Stimulated activated naive CD8-positive, alpha-beta T cell treated with anti-CD3 and anti-CD28 coated beads, Interleukin-15, amount 100 ng/mL, for 72 hours (primary cell): ENCODE results near the gene TOM1.
A peak's percentile ranks its signal among the peaks of the same experiment; 100 is the strongest.
"Not testable (repeated sequence)": the region's sequence is repeated elsewhere in the genome, so short reads cannot be mapped to it uniquely, and the experiment has no call there.

ENCODE experiments used
- ATAC-seq: fragments of 150-1000 bp; cut with Tn5 transposase; 2 replicates; pipeline ENCODE4 v1.10.0; 2021; ENCODE audit warnings: mild to moderate bottlenecking, moderate library complexity
- DNase-seq, 2 donors: peaks; one replicate each; pipeline ENCODE4 v3.0.0; 2021 to 2022
- H3K27ac Mint-ChIP-seq, 2 donors: one replicate each; pipeline ENCODE4 v1.8.0; 2022; ENCODE audit warnings: mild to moderate bottlenecking in 2 of 2, mixed read lengths in 2 of 2, moderate library complexity in 2 of 2
- H3K27me3 Mint-ChIP-seq: one replicate; pipeline ENCODE4 v1.8.0; 2022; ENCODE audit warnings: mixed read lengths
- H3K4me1 Mint-ChIP-seq: one replicate; pipeline ENCODE4 v1.8.0; 2022; ENCODE audit warnings: mild to moderate bottlenecking, mixed read lengths
- H3K4me3 Mint-ChIP-seq, 2 donors: one replicate each; pipeline ENCODE4 v1.8.0; 2022; ENCODE audit warnings: mild to moderate bottlenecking in 2 of 2, mixed read lengths in 2 of 2, moderate library complexity in 1 of 2
- H3K9me3 Mint-ChIP-seq, 2 donors: one replicate each; pipeline ENCODE4 v1.8.0; 2022; ENCODE audit warnings: mixed read lengths in 2 of 2

Gene TOM1

GRCh38 chr22:35359380-35360065, 59.8 kb downstream of the TOM1 start:
- ATAC-seq (no peak), DNase-seq (no peak)
- peaks cover 34% of the 10 kb centered on the region for H3K27me3 Mint-ChIP-seq
- no peak overlapping the region for H3K4me3 Mint-ChIP-seq
- H3K9me3 Mint-ChIP-seq, result no peaks in the 10 kb centered on the region
- peak overlapping the region in 1 of 2 donors; percentile 61 for H3K27ac Mint-ChIP-seq
- no peaks in the 10 kb centered on the region for H3K4me1 Mint-ChIP-seq

GRCh38 chr22:35361001-35361558, 61.4 kb downstream of the TOM1 start:
- Mint-ChIP-seq H3K27me3 (peaks cover 31% of the 10 kb centered on the region), H3K27ac (no peak overlapping the region), H3K9me3 (no peaks in the 10 kb centered on the region), H3K4me3 (no peak overlapping the region), H3K4me1 (no peaks in the 10 kb centered on the region)
- ATAC-seq, result no peak
- no peak for DNase-seq

- no peaks in the 10 kb centered on the region for H3K9me3 Mint-ChIP-seq
- no peaks in the 10 kb centered on the region for H3K4me1 Mint-ChIP-seq
- no peak for DNase-seq
- peaks cover 51% of the 10 kb centered on the region for H3K27me3 Mint-ChIP-seq
- ATAC-seq, result no peak
- H3K27ac Mint-ChIP-seq, result no peak overlapping the region
- H3K4me3 Mint-ChIP-seq, result no peak overlapping the region
These were observed 63.9 kb downstream of the TOM1 start for GRCh38 chr22:35363566-35364086.

- not testable (repeated sequence) for H3K9me3 Mint-ChIP-seq, H3K27ac Mint-ChIP-seq, H3K4me1 Mint-ChIP-seq, H3K4me3 Mint-ChIP-seq, ATAC-seq, DNase-seq
- H3K27me3 Mint-ChIP-seq, result peaks cover 57% of the 10 kb centered on the region
These were observed 64.5 kb downstream of the TOM1 start for GRCh38 chr22:35364230-35364629.

GRCh38 chr22:35367331-35367886, 67.7 kb downstream of the TOM1 start:
- peaks cover 60% of the 10 kb centered on the region for H3K27me3 Mint-ChIP-seq
- H3K4me1 Mint-ChIP-seq, result peaks cover 6% of the 10 kb centered on the region
- H3K27ac Mint-ChIP-seq, result peak overlapping the region in 1 of 2 donors; percentile 75
- ATAC-seq, result no peak
- no peaks in the 10 kb centered on the region for H3K9me3 Mint-ChIP-seq
- no peak overlapping the region for H3K4me3 Mint-ChIP-seq
- DNase-seq, result no peak

GRCh38 chr22:35368386-35368785, 68.7 kb downstream of the TOM1 start:
- peaks cover 6% of the 10 kb centered on the region for H3K4me1 Mint-ChIP-seq
- H3K27me3 Mint-ChIP-seq, result peaks cover 59% of the 10 kb centered on the region
- H3K27ac Mint-ChIP-seq, result no peak overlapping the region

GRCh38 chr22:35369996-35370395, 70.3 kb downstream of the TOM1 start:
- Mint-ChIP-seq H3K4me3 (no peak overlapping the region), H3K27ac (no peak overlapping the region), H3K4me1 (peaks cover 6% of the 10 kb centered on the region), H3K9me3 (no peaks in the 10 kb centered on the region), H3K27me3 (peaks cover 59% of the 10 kb centered on the region)
- DNase-seq (no peak), ATAC-seq (no peak)

More at GRCh38 chr22:35368386-35368785, 68.7 kb downstream of the TOM1 start:
- ATAC-seq (no peak), DNase-seq (no peak)
- H3K9me3 Mint-ChIP-seq, result no peaks in the 10 kb centered on the region
- H3K4me3 Mint-ChIP-seq, result no peak overlapping the region

GRCh38 chr22:35373781-35374180, 74.1 kb downstream of the TOM1 start:
- Mint-ChIP-seq H3K4me3 (no peak overlapping the region), H3K9me3 (no peaks in the 10 kb centered on the region), H3K4me1 (peaks cover 28% of the 10 kb centered on the region), H3K27me3 (peaks cover 22% of the 10 kb centered on the region), H3K27ac (no peak overlapping the region)
- ATAC-seq (no peak), DNase-seq (no peak)

- Mint-ChIP-seq H3K9me3 (no peaks in the 10 kb centered on the region), H3K27ac (no peak overlapping the region), H3K4me3 (no peak overlapping the region), H3K4me1 (peaks cover 29% of the 10 kb centered on the region), H3K27me3 (peaks cover 15% of the 10 kb centered on the region)
- no peak for ATAC-seq
- no peak for DNase-seq
These were observed 75.3 kb downstream of the TOM1 start for GRCh38 chr22:35375031-35375430.

- Mint-ChIP-seq H3K4me3 (no peak overlapping the region), H3K27me3 (peaks cover 15% of the 10 kb centered on the region), H3K4me1 (peaks cover 34% of the 10 kb centered on the region), H3K9me3 (no peaks in the 10 kb centered on the region), H3K27ac (no peak overlapping the region)
- ATAC-seq (no peak), DNase-seq (no peak)
These were observed 75.8 kb downstream of the TOM1 start for GRCh38 chr22:35375526-35375925.

- ATAC-seq, result no peak
- Mint-ChIP-seq H3K9me3 (no peaks in the 10 kb centered on the region), H3K27me3 (peaks cover 23% of the 10 kb centered on the region), H3K4me3 (peak overlapping the region; percentile 12 to 63), H3K4me1 (peaks cover 45% of the 10 kb centered on the region), H3K27ac (peak overlapping the region; percentile 67 to 71)
- peak in 1 of 2 donors; percentile 24 for DNase-seq
These were observed 77.2 kb downstream of the TOM1 start for GRCh38 chr22:35376728-35377472.

GRCh38 chr22:35377735-35378134, 78.0 kb downstream of the TOM1 start:
- ATAC-seq (no peak), DNase-seq (no peak)
- H3K27ac Mint-ChIP-seq, result peak overlapping the region in 1 of 2 donors; percentile 67
- H3K4me1 Mint-ChIP-seq, result peaks cover 42% of the 10 kb centered on the region
- peaks cover 32% of the 10 kb centered on the region for H3K27me3 Mint-ChIP-seq
- no peaks in the 10 kb centered on the region for H3K9me3 Mint-ChIP-seq
- H3K4me3 Mint-ChIP-seq, result peak overlapping the region; percentile 0 to 63

- no peak for ATAC-seq
- peaks cover 42% of the 10 kb centered on the region for H3K4me1 Mint-ChIP-seq
- DNase-seq, result no peak
These were observed 78.9 kb downstream of the TOM1 start for GRCh38 chr22:35378621-35379020.

GRCh38 chr22:35379146-35379993, 79.7 kb downstream of the TOM1 start:
- ATAC-seq (no peak), DNase-seq (no peak)
- no peak overlapping the region for H3K4me3 Mint-ChIP-seq
- peaks cover 42% of the 10 kb centered on the region for H3K4me1 Mint-ChIP-seq
- no peaks in the 10 kb centered on the region for H3K9me3 Mint-ChIP-seq
- H3K27me3 Mint-ChIP-seq, result peaks cover 48% of the 10 kb centered on the region
- peak overlapping the region in 1 of 2 donors; percentile 26 for H3K27ac Mint-ChIP-seq

More at GRCh38 chr22:35378621-35379020, 78.9 kb downstream of the TOM1 start:
- no peak overlapping the region for H3K4me3 Mint-ChIP-seq
- H3K27me3 Mint-ChIP-seq, result peaks cover 41% of the 10 kb centered on the region
- H3K9me3 Mint-ChIP-seq, result no peaks in the 10 kb centered on the region
- no peak overlapping the region for H3K27ac Mint-ChIP-seq

GRCh38 chr22:35380013-35380412, 80.3 kb downstream of the TOM1 start:
- no peak for DNase-seq
- ATAC-seq, result no peak
- Mint-ChIP-seq H3K27me3 (peaks cover 55% of the 10 kb centered on the region), H3K27ac (peak overlapping the region in 1 of 2 donors; percentile 26), H3K4me1 (peaks cover 42% of the 10 kb centered on the region), H3K4me3 (peak overlapping the region in 1 of 2 donors; percentile 56), H3K9me3 (no peaks in the 10 kb centered on the region)
